Motor neuron (in vitro differentiated cells): Measurements from ENCODE around the gene ZSWIM3. TPM values are rescaled to one million over a fixed set of nuclear protein-coding genes. Genes with fewer than 3 reads are reported as not detected.
A peak's percentile ranks its signal among the peaks of the same experiment; 100 is the strongest.
"Not testable (repeated sequence)": the region's sequence is repeated elsewhere in the genome, so short reads cannot be mapped to it uniquely, and the experiment has no call there.

Source experiments
- ATAC-seq, 8 experiments: fragments of 200-7000 bp; cut with Tn5 transposase; replicated peaks in 6 of 8; 2 replicates each; pipeline ENCODE4 v1.8.0; 2021; ENCODE audit warnings: mild to moderate bottlenecking in 8 of 8, moderate library complexity in 8 of 8
- H3K27ac ChIP-seq, 2 donors: fragments of 250-450 bp; sonication (Bioruptor Pico); 2 replicates each; pipeline ENCODE4 v1.9.0; 2021; ENCODE audit warnings: antibody characterized with exemption in 2 of 2, mild to moderate bottlenecking in 2 of 2, moderate library complexity in 1 of 2
- H3K4me1 ChIP-seq, 2 donors: fragments of 250-450 bp; sonication (Bioruptor Pico); replicated peaks in 1 of 2; 2 replicates each; pipeline ENCODE4 v1.6.1; 2021; ENCODE audit warnings: antibody characterized with exemption in 2 of 2, mild to moderate bottlenecking in 2 of 2, moderate library complexity in 1 of 2
- H3K4me3 ChIP-seq, 5 donors: fragments of 250-450 bp; sonication (Bioruptor Pico); 2 replicates each; pipeline ENCODE4 v1.9.0; 2021; ENCODE audit warnings: antibody characterized with exemption in 5 of 5, mild to moderate bottlenecking in 5 of 5, moderate library complexity in 4 of 5
- WGBS, 10 experiments: fragments of 450-650 bp; shearing (Covaris generic); methylation state at CpG; one replicate each; pipeline ENCODE4 v1.0.0; 2022; 5-methylcytosine and 5-hydroxymethylcytosine counted together
- in situ Hi-C, 9 experiments: fragments of 400-800 bp; cut with MboI; loops; one replicate each; pipeline ENCODE4 v1.15.0; 2021; ENCODE audit warnings: low sequenced_read_pairs in 9 of 9, low pct_unique_long_range_greater_than_20kb in 2 of 9; ENCODE audit not compliant: unreplicated experiment in 9 of 9
- total RNA-seq, 8 experiments: library from RNA; unstranded; fragments of 300-600 nt; gene quantifications; 2 replicates each; pipeline versions ENCODE4 v1.2.3 to v1.2.4, GENCODE V29; 2022

Gene ZSWIM3
- total RNA-seq, 8 experiments from 2014 or later = 2.7 to 9.1 (median 7.7) TPM

DNA sequence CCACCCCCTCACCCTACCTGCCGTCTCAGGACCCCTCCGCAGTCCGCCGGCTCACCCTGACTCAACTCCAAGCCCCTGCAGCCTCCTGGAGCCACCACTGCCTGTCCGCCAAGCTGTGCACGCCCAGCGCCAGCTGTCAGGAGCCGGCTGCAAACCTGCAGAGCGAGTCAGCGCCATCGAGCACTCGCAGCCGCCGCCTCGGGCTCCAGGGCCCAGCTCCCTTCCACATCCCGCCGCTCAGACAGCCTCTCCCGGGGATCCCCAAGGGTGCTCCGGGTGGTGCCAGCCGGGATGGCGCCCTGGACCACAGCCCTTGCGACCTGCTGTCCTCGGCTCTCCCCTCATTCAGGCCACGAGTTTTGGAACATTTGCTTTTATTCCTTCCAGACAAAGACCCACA is 34.6 kb upstream of the ZSWIM3 start:
- no peak overlapping the region for H3K4me3 ChIP-seq

DNA sequence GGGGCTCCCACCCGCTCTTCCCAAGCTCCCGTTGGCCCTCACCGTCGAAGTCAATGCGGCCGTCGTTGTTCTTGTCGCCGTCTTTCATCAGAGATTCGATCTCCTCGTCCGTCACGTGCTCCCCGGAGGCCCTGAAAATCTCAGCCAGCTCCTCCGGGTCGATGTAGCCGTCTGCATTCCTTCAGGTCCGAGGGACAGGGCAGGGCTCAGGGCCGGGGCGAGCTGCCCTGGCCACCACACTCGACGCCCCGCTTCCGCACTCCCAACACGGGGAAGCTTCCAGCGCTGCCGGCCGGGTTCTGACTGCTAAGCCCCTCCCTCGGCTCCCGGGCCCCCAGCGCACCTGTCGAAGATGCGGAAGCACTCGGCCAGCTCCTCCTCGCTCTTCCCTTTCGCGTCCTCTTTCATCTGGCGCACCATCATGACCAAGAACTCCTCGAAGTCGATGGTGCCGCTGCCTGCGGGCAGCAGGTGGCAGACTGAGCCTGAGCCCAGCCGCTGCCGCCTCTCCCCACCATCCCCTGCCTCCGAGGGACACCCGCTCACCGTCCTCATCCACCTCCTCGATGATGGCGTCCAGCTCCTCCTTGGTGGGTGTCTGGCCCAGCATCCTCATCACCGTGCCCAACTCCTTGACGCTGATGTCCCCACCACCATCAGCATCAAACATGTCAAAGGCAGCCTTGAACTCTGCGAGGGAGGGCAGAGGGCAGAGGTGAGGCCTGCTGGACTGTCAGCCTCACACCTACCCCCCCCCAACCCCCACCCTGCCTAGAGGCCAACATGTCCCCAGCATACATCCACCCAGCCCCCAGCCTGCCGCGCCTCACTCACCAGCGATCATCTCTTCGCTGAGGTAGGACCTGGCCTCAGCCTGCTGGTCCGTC is 33.2 kb upstream of the ZSWIM3 start:
- peak in 7 of 8 experiments; percentile 8 to 65 (median 16) for ATAC-seq
- no peaks in the 10 kb centered on the region for H3K4me1 ChIP-seq
- H3K4me3 ChIP-seq = no peak overlapping the region
- in situ Hi-C loops = no loop called here
- 7 to 71% (median 34%) methylated on average over 3 to 21 of the region's 57 CpGs; no CpG with 5 or more reads in 1 of the 10 experiments for WGBS, 10 experiments
- H3K27ac ChIP-seq = no peak overlapping the region

More for the DNA sequence above, 34.6 kb upstream of the ZSWIM3 start:
- Histone ChIP-seq H3K4me1 (no peaks in the 10 kb centered on the region), H3K27ac (no peak overlapping the region)
- in situ Hi-C loops = no loop called here
- ATAC-seq = peak in 6 of 8 experiments; percentile 21 to 74 (median 58)
- WGBS, 10 experiments = 40 to 86% (median 67%) methylated on average over 1 to 10 of the region's 24 CpGs; no CpG with 5 or more reads in 4 of the 10 experiments

DNA sequence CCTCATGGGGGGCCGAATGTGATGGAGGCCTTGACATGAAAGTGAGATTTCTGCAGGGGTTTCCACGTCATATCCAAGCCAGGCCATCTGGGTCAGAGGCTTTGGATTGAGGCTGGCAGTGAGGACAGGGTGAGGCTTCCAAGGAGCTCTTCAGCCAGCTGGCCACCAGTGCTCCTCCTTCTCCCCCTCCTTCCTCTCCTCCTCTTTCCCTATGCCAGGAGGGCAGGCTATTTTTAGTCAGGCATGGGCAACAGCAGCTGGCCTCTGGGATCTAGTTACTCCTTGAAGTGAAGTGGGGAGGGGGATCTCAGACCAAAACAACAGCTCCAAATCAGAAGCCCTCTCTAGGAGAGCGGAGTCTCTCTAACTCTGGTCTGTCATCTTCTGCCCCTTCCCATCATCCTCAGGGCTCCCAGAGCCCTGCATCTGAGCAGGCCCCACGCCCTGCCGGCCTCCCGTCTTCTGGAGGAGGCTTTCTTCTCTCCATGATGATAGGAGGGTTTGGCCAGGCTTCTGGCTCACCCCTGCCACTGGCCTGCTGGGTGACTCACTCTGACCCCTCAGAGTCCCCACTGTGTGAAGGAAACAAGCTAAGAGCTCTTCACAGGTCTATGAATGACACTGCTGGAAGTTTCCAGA is 30.9 kb upstream of the ZSWIM3 start:
- H3K4me3 ChIP-seq = no peak overlapping the region
- peak in 7 of 8 experiments; percentile 9 to 71 (median 35) for ATAC-seq
- WGBS, 10 experiments = 10 to 63% (median 34%) methylated on average over 2 to 4 of the region's 6 CpGs; no CpG with 5 or more reads in 4 of the 10 experiments
- no peak overlapping the region for H3K27ac ChIP-seq
- in situ Hi-C loops = no loop called here
- no peaks in the 10 kb centered on the region for H3K4me1 ChIP-seq

DNA sequence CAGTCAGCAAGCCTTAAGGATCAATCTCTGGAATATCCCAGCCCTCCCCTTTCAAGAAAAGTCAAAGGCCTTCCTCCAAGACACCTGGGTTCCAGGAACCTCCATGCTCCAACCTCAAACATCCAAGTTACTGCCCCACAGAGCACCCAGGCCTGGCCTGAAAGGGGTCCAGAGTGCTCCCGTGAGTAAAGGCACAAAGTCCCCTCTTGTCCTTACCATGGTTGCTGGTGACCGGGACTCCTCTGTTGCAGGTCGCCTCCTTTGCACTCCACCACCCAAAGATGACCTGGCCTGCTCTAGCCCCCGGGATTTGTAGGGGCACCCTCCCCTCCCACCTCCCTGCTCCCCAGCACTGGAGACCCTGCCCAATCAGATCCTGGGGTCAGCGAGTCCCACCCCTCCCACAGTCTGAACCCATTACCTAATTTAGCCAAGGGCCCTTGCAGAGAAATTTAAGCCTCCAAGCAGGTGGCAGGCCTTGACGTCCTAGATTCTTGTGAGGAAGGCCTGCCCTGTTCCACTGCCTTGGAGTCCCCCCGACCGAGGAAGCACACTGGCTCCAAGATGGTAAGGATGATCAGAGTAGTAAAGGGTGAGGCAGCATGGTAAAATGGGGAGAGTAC is 30.3 kb upstream of the ZSWIM3 start, which contains the start of gene TNNC2:
TSS of gene TNNC2 (minus strand) at position 283 of the 623 bp plus-strand sequence. CDS start at position 219, 64 bp downstream.
- ATAC-seq = no peak
- Histone ChIP-seq H3K4me3 (no peak within 1 kb of the TSS), H3K27ac (no peak within 1 kb of the TSS), H3K4me1 (no peaks in the 10 kb centered on the region)
- 50 to 100% (median 81%) methylated on average over 1 to 3 of the region's 8 CpGs; no CpG with 5 or more reads in 6 of the 10 experiments for WGBS, 10 experiments
- in situ Hi-C loops = no loop called here

DNA sequence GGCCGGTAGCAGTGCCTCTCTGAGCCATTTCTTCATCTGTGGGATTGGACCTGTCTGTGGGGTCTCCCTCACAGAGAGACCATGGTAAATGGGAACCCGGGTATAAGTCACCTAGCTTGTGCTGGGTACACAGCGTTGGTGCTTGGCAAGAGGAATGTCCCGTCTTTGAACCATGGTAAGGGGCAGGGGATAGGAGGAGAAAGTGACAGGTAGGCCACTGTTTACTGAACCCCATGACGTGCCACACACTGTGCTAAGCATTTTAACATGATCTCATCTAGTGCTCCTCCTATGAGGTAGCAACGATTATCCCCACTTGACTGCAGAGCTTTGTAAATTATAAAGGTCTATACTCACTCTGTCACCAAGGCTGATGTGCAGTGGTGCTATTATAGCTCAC is 29.7 kb upstream of the ZSWIM3 start:
- 20 to 100% (median 74%) methylated on average over 1 to 5 of the region's 6 CpGs; no CpG with 5 or more reads in 2 of the 10 experiments for WGBS, 10 experiments
- H3K4me1 ChIP-seq = no peaks in the 10 kb centered on the region
- in situ Hi-C loops = no loop called here
- H3K4me3 ChIP-seq = no peak overlapping the region
- H3K27ac ChIP-seq = no peak overlapping the region
- no peak for ATAC-seq

DNA sequence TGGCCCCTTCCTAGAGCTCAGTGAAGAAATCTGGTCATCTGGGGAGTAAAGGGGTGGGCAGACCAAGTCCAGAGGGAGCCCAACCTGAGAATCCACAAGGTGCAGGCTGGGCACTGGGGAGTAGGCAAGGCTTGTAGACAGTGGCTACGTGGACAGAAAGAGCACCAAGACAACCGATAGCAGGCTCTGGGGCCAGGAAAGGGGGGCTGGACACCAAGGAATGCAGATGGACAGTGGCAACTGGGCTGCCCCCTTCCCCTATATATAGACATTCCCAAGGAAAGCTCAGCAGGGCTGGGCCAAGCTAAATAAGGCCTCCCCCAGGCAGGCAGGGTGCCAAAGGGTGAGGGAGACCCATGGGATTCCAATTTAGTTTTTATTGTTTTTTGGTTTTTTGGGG is 28.8 kb upstream of the ZSWIM3 start:
- peak in 2 of 8 experiments; percentile 13 to 63 for ATAC-seq
- WGBS, 10 experiments = 24 to 80% (median 44%) methylated on average over 1 to 2 of the region's 2 CpGs; no CpG with 5 or more reads in 6 of the 10 experiments
- Histone ChIP-seq H3K27ac (no peak overlapping the region), H3K4me1 (peaks cover 0 to 2% of the 10 kb centered on the region in 2 donors), H3K4me3 (no peak overlapping the region)
- in situ Hi-C loops = no loop called here

DNA sequence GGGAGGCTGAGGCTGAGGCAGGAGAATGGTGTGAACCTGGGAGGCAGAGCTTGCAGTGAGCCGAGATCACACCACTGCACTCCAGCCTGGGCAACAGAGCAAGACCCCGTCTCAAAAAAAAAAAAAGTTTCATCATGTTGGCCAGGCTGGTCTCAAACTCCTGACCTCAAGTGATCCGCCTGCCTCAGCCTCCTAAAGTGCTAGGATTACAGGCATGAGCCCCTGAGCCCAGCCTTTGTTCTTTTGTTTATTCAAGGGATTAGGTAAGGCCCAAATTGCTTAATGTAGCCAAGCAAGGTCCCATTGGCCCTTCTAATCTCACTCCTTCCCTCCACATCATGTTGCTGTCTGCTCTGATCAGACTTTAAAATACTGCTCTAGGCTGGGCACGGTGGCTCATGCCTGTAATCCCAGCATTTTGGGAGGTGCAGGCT is 27.7 kb upstream of the ZSWIM3 start:
- H3K27ac ChIP-seq, H3K4me3 ChIP-seq, H3K4me1 ChIP-seq, in situ Hi-C loops, ATAC-seq: not testable (repeated sequence)
- WGBS, 10 experiments = 40 to 100% (median 78%) methylated on average over 1 to 2 of the region's 4 CpGs; no CpG with 5 or more reads in 4 of the 10 experiments

DNA sequence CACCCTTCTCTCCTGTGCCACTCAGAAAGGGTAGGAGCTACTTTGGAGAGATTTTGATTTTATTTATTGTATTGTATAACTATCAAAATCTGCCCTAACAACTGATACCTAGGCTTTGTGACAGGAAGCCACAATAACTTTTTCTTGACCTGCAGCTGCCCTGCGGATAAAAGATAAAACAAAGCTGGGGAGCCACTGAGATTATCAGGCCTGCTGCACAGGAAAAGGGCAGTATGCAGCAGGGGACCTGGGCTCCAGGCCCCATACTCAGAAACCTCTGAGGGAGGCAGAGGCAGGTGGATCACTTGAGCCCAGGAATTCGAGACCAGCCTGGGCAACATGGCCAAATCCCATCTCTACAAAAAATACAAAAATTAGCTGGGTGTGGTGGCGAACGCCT is 24.8 kb upstream of the ZSWIM3 start:
- in situ Hi-C loops = no loop called here
- Histone ChIP-seq H3K4me1 (peaks cover 0 to 2% of the 10 kb centered on the region in 2 donors), H3K27ac (no peak overlapping the region), H3K4me3 (no peak overlapping the region)
- 83 to 100% (median 97%) methylated on average over 1 to 4 of the region's 4 CpGs; no CpG with 5 or more reads in 4 of the 10 experiments for WGBS, 10 experiments
- no peak for ATAC-seq

DNA sequence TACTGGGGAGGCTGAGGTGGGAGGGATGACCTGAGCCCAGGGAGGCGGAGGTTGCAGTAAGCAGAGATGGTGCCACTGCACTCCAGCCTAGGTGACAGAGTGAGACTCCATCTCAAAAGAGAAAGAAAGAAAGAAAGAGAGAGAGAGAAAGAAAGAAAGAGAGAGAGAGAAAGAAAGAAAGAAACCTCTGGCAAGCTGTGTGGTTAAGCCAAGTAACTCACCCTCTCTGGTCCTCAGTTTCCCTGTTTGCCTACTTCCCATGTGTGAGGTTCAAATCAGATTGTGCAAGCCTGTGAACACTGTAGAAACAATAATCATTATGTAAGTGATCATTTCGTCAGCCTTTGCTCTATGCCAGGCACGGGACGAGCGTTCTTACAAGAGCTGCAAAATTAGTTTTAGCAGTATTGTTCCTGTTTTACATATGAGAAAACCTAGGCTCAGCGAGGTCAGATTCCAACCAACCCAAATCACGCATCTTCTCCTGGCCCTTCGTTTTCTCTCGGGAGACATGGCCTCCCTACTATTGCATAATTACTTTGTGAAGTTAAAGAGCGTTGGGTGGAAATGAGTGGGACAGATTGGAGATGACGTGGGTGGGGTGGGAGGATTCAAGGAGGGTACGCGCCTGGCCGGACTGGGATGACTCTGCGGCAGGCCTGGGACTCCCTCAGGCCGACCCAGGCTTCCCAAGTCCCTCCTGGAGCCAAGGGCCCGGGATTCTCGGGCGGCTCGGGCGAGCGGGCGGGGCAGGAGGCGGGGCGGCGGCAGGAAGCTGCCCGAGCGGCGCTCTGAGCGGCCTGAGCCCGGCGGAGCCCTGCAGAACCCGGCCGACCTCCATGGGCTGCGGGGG is 24.2 kb upstream of the ZSWIM3 start, which contains the start of gene SNX21:
TSS of gene SNX21 (plus strand) at position 770 of the 853 bp plus-strand sequence. CDS start 121 bp downstream, outside the sequence.
- Histone ChIP-seq H3K4me1 (peaks cover 0 to 2% of the 10 kb centered on the region in 2 donors), H3K27ac (peak within 1 kb of the TSS; percentile 29 to 31), H3K4me3 (peak within 1 kb of the TSS; percentile 42 to 72 (median 61))
- peak; percentile 69 to 94 (median 90) for ATAC-seq
- WGBS, 10 experiments = 7 to 40% (median 30%) methylated on average over 1 to 9 of the region's 35 CpGs; no CpG with 5 or more reads in 2 of the 10 experiments
- in situ Hi-C loops = no loop called here

DNA sequence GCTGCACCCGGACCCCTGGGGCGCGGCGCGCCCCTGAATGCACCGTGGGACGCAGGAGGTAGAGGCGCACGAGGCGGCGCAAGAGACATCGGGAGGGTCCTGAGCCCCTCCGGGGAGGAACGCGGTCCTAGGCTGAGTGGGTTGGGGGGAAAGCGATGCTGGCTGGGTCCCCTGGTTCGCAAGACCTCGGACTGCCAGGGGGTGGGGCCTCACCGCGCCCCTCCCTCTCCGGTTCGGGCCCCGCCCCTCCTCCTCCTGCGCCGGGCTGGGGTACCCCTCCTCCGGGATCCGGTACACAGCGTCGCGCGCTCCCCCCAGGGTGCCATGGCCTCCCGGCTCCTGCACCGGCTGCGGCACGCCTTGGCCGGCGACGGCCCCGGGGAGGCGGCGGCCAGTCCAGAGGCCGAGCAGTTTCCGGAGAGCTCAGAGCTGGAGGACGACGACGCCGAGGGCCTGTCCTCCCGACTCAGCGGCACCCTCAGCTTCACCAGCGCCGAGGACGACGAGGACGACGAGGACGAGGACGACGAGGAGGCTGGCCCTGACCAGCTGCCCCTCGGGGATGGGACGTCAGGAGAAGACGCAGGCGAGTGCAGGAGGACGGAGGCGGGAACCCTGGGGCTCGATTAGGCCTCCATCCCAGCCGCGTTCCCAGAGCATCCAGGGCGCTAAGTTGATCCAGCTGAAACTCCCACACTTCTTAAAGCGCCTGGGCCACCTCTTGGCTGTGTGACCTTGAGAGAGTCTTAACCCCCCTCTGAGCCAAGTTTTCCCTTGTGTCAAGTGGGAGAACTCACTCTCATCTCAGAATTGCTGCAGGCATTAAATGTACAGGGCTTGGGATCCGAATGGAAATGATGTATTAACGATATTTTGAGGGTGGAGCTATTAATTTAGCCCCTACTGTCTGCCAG is 23.3 kb upstream of the ZSWIM3 start:
- 8 to 100% (median 56%) methylated on average over 1 to 6 of the region's 71 CpGs; no CpG with 5 or more reads in 6 of the 10 experiments for WGBS, 10 experiments
- peak; percentile 45 to 85 (median 82) for ATAC-seq
- Histone ChIP-seq H3K27ac (peak overlapping the region; percentile 29 to 31), H3K4me1 (peaks cover 0 to 2% of the 10 kb centered on the region in 2 donors), H3K4me3 (peak overlapping the region; percentile 42 to 72 (median 61))
- in situ Hi-C loops = no loop called here

DNA sequence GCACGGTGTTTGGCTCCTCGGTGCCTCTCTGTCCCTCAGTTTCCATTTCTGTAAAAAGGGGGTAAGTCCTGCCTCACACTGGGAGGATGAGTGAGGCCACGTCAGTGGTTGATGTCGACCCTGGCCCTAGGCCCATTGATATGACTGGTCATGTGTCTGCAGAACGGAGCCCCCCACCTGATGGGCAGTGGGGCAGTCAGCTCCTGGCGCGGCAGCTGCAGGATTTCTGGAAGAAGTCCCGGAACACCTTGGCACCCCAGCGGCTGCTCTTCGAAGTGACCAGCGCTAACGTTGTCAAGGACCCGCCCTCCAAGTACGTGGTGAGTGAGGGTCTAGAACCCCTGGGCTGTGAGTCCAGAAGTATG is 22.6 kb upstream of the ZSWIM3 start:
- Histone ChIP-seq H3K4me3 (peak overlapping the region in 1 of 5 donors; percentile 63), H3K4me1 (peaks cover 0 to 2% of the 10 kb centered on the region in 2 donors), H3K27ac (no peak overlapping the region)
- ATAC-seq = no peak
- 74 to 97% (median 88%) methylated on average over 1 to 10 of the region's 14 CpGs; no CpG with 5 or more reads in 6 of the 10 experiments for WGBS, 10 experiments
- in situ Hi-C loops = no loop called here
